Body of pancreas (tissue), 4 donors: ENCODE measurements around the gene MEX3A. TPM values are rescaled to one million over a fixed set of nuclear protein-coding genes. Genes with fewer than 3 reads are reported as not detected.
A peak's percentile ranks its signal among the peaks of the same experiment; 100 is the strongest.

Experiments used
- ATAC-seq: fragments of 150-250 bp; one replicate; pipeline ENCODE4 v1.9.1; 2016
- DNase-seq, 4 donors: peaks; one replicate each; pipeline ENCODE4 v3.0.0-alpha.2; 2019
- H3K27ac ChIP-seq, 4 donors: fragments of 200-600 bp; sonication (generic); 1 replicate in 3 of 4; 2 replicates in 1 of 4; pipeline versions ENCODE4 v1.5.1 to v1.6.1; 2016 to 2019; ENCODE audit warnings: mild to moderate bottlenecking in 1 of 4, mixed read lengths in 1 of 4, moderate library complexity in 1 of 4
- H3K27me3 ChIP-seq, 2 donors: fragments of 200-600 bp; sonication (generic); one replicate each; pipeline ENCODE4 v1.6.0; 2016; ENCODE audit warnings: mild to moderate bottlenecking in 1 of 2
- H3K36me3 ChIP-seq, 2 donors: fragments of 200-600 bp; sonication (generic); replicated peaks in 1 of 2; 2 replicates each; pipeline ENCODE4 v1.5.1; 2016; ENCODE audit warnings: low read depth in 2 of 2; ENCODE audit not compliant: insufficient read depth in 1 of 2
- H3K4me1 ChIP-seq: fragments of 200-600 bp; sonication (generic); one replicate; pipeline ENCODE4 v1.6.0; 2016
- H3K4me3 ChIP-seq, 2 donors: fragments of 200-600 bp; sonication (generic); 1 replicate in 1 of 2; 2 replicates in 1 of 2; pipeline ENCODE4 v1.5.1; 2016 to 2019
- H3K9me3 ChIP-seq, 3 donors: fragments of 200-600 bp; sonication (generic); 1 replicate in 2 of 3; 2 replicates in 1 of 3; pipeline ENCODE4 v1.5.1; 2016
- CTCF ChIP-seq, 7 experiments: fragments of 450-650 bp in 4 of 7; fragments of 200-600 bp in 3 of 7; sonication (generic) in 3 of 7; IDR thresholded peaks; one replicate each; pipeline ENCODE4 v1.5.1; 2016 to 2019; ENCODE audit warnings: antibody characterized with exemption in 7 of 7
- POLR2A ChIP-seq, 3 donors: fragments of 450-650 bp; IDR thresholded peaks; one replicate each; pipeline ENCODE4 v1.6.1; 2016; ENCODE audit warnings: antibody characterized with exemption in 3 of 3, mild to moderate bottlenecking in 2 of 3
- WGBS, 2 donors: methylation state at CpG; one replicate each; pipeline ENCODE4 v1.1.5; 2017; 5-methylcytosine and 5-hydroxymethylcytosine counted together
- intact Hi-C: fragments of 100-400 bp; cut with DNase I; formaldehyde crosslinking; loops from one replicate; pipeline ENCODE4 v1.15.1; 2023
- total RNA-seq, 2 donors: library from RNA; depleted of rRNA; stranded (reverse); fragments of >200 nt; gene quantifications; one replicate each; pipeline ENCODE4 v1.1.0, GENCODE V29; 2016

MEX3A gene
- 1 to 10 TPM in 1 of 2 donors, under 1 TPM in 1; 0.99 to 4.7 TPM for total RNA-seq

GRCh38 chr1:156082309-156083091 lies at the start of gene MEX3A:
Gene MEX3A (minus strand): TSS chr1:156082465. CDS start chr1:156081998, 467 bp downstream.
- peaks cover 24% of the 10 kb centered on the region for H3K4me1 ChIP-seq
- WGBS, 2 donors: 0 to 3% methylated on average over 20 to 56 of the region's 62 CpGs
- peak; percentile 61 to 74 (median 70) for DNase-seq
- TF ChIP-seq POLR2A (IDR thresholded peaks at IDR 0.05): peak in 2 of 3 donors; percentile 8 to 29
- no peak for TF ChIP-seq CTCF (IDR thresholded peaks at IDR 0.05)
- ATAC-seq: peak; percentile 83
- H3K9me3 ChIP-seq: no peaks in the 10 kb centered on the region
- peak within 1 kb of the TSS; percentile 50 to 93 for H3K4me3 ChIP-seq
- H3K36me3 ChIP-seq: no peaks in the 10 kb centered on the region
- no peaks in the 10 kb centered on the region for H3K27me3 ChIP-seq
- peak within 1 kb of the TSS in 3 of 4 donors; percentile 28 to 62 (median 30) for H3K27ac ChIP-seq
- intact Hi-C loops: no loop called here

GRCh38 chr1:156130578-156130942 lies 48.3 kb upstream of the MEX3A start:
- no peaks in the 10 kb centered on the region for H3K27me3 ChIP-seq
- no peak for ATAC-seq
- H3K4me1 ChIP-seq: peaks cover 51% of the 10 kb centered on the region
- no peaks in the 10 kb centered on the region for H3K9me3 ChIP-seq
- H3K27ac ChIP-seq: peak overlapping the region; percentile 81 to 90 (median 86)
- intact Hi-C loops: loop anchor here (2.0 kb wide), 1 partner anchor 34 kb away; no protein-coding TSS in a partner anchor
- 75 to 80% methylated on average over 1 to 6 of the region's 6 CpGs for WGBS, 2 donors
- no peak overlapping the region for H3K4me3 ChIP-seq
- TF ChIP-seq POLR2A (IDR thresholded peaks at IDR 0.05): no peak
- TF ChIP-seq CTCF (IDR thresholded peaks at IDR 0.05): no peak
- peaks cover 21 to 23% of the 10 kb centered on the region in 2 donors for H3K36me3 ChIP-seq
- no peak for DNase-seq

- H3K4me1 ChIP-seq: peaks cover 57% of the 10 kb centered on the region
- DNase-seq (peak; percentile 89 to 94 (median 92)), ATAC-seq (peak; percentile 90)
- H3K27ac ChIP-seq: peak overlapping the region; percentile 81 to 90 (median 86)
- TF ChIP-seq CTCF (IDR thresholded peaks at IDR 0.05) (peak; percentile 97 to 99 (median 99)), POLR2A (IDR thresholded peaks at IDR 0.05) (peak in 2 of 3 donors; percentile 50 to 62)
- no peaks in the 10 kb centered on the region for H3K27me3 ChIP-seq
- H3K4me3 ChIP-seq: no peak overlapping the region
- peaks cover 14 to 17% of the 10 kb centered on the region in 2 donors for H3K36me3 ChIP-seq
- intact Hi-C loops: loop anchor here (2.0 kb wide), 1 partner anchor 33 kb away; no protein-coding TSS in a partner anchor
- H3K9me3 ChIP-seq: no peaks in the 10 kb centered on the region
- WGBS, 2 donors: 35 to 36% methylated on average over 7 of the region's 7 CpGs
These were observed 47.7 kb upstream of the MEX3A start for GRCh38 chr1:156129687-156130577.

- intact Hi-C loops: no loop called here
- WGBS, 2 donors: 22 to 30% methylated on average over 8 of the region's 8 CpGs
- Histone ChIP-seq H3K9me3 (no peaks in the 10 kb centered on the region), H3K36me3 (peaks cover 6 to 7% of the 10 kb centered on the region in 2 donors), H3K4me3 (no peak overlapping the region), H3K27ac (peak overlapping the region; percentile 81 to 90 (median 86)), H3K4me1 (peaks cover 67% of the 10 kb centered on the region), H3K27me3 (no peaks in the 10 kb centered on the region)
- ATAC-seq (no peak), DNase-seq (peak in 1 of 4 donors; percentile 38)
- TF ChIP-seq CTCF (IDR thresholded peaks at IDR 0.05) (no peak), POLR2A (IDR thresholded peaks at IDR 0.05) (no peak)
These were observed 46.7 kb upstream of the MEX3A start for GRCh38 chr1:156128654-156129597.
